Stimulated activated naive CD8-positive, alpha-beta T cell treated with anti-CD3 and anti-CD28 coated beads, Interleukin-15, Interleukin-2, amounts not matched to agents 100 U/mL and 50 U/mL, for 24 hours (primary cell): ENCODE data around the gene B4GALT5.

Experiments used
- ATAC-seq: fragments of 150-1000 bp; cut with Tn5 transposase; one replicate; pipeline ENCODE4 v1.10.0; 2021
- DNase-seq: peaks from one replicate; pipeline ENCODE4 v3.0.0; 2021

Gene B4GALT5

DNA sequence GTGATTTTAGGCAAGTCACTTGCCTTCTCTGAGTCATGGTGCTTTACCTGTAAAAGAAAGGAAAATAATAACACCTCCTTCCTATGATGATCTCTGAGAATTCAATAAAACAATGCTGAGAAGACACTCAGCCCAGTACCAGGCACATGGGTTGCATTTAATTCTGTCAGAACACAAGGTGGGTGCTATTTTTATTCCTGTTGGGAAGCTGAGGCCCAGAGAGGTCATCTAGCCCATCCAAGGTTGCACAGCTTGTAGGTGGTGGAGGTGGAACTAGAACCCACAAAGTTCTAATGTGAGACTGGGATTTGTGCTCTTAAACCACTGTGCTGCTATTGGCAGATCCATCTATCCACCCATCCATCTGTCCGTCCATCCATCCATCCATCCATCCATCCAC, 106.1 kb downstream of the B4GALT5 start:
- no peak for ATAC-seq
- no peak for DNase-seq

DNA sequence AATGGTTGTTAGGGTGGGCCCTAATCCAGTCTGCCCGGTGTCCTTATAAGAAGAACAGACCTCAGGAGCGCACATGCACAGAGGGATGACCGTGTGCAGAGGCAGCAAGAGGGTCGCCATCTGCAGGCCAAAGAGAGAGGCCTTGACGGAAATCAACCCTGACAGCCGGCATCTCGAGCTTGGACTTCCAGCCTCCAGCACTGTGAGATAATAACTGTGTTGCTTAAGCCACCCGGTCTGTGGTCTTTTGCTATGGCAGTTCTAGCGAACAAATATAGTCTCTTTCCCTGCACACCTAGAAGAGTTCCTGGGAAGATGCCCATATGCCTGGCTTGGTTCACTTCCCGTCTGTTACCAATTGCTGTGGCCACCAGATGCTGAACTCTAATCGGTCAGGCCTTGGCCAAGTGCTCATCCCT, 110.5 kb downstream of the B4GALT5 start:
- ATAC-seq (no peak), DNase-seq (no peak)

DNA sequence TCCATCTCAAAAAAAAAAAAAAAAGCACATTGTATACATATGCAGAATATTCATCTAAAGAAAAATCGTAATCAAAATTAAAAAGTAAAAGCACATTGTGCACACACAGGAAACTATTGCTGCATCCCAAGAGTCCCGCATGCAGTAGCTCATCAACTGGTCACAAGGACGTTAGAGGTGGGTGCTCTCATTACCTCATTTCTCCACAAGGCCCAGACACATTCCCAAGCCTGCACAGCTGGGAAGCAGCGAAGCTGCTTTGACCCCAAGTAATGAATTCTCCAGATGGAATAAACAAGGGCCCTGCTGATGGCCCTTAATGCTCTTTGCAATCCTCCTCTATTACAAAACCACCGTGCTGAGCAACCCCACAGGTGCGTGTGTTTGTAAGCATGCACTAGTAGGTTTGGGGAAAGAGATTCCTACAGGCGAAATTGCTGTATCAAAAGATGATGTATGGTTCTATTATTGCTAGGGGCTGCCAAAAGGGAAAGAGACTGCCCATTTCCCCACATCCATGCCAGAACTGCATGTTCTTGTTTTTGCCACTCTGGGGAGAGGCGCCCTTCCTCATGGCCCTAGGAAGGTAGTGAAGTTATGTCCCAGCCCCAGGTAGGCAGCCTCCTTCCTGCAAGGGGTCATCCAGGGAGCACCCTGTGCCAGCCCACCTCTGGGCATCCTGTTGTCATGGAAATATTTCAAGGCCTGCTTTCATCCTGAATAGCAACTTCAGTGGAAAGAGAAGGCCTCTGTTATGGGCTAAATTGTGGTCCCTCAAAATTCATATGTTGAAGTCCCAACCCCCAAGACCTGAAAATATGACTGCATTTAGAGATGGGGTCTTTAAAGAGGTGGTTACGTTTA, 111.1 kb downstream of the B4GALT5 start:
- ATAC-seq = no peak

GRCh38 chr20:49601153-49601924, 112.3 kb downstream of the B4GALT5 start:
- DNase-seq (no peak), ATAC-seq (no peak)

More for the DNA sequence above, 111.1 kb downstream of the B4GALT5 start:
- no peak for DNase-seq

DNA sequence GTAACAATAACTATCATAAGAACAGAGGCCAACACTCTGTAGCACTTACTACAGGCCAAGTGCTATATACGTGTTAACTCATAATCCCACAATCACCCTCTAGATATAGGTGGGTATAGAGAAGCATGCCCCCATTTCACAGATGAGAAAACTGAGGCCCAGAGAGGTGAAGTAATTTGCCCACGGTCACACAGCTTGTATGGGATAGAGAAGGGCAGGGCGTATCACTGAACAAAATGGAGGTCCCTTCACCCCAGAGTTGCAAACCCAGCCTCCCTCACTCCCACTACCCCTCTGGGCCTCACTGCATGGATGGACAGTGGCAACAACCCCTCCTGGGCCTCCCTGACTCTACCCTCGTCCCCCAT, 113.9 kb downstream of the B4GALT5 start:
- ATAC-seq = no peak
- no peak for DNase-seq

GRCh38 chr20:49597825-49598395, 115.8 kb downstream of the B4GALT5 start:
- DNase-seq = no peak
- ATAC-seq = no peak

DNA sequence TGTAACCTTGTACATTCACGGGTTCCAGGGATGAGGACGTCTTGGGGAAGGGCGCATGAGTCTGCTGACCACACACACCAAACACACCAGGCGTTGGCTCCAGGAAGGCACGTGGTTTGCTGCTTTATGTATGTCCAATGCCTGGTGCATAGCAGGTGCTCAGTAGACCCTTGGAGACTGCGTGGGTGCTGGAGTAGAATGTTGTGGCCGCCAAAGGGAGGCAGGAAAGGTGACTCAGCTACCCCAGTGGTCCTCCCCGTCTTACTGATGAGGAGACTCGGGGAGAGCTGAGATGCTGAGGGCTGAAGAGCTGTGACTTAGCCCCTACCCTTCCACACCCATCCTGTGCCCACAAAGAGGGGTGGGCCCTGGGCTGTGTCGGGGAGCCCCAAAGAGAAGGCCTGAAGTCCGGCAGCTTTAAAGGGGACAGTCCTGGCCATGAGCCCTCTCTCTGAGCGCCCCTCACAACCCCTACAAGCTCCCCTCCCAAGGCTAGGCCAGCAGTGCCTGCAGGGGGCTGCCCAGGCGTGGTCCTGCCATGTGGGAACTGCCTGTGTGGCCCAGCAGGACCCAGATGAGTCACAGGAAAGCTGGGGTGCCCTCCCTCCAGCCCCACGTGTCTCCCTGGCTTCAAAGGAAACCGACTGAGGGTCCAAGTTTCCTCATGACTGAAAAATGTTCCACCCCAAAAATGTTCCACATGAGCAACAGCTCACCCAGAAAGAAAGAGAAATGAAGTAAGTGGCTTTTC, 117.7 kb downstream of the B4GALT5 start:
- ATAC-seq (peak; percentile 67), DNase-seq (peak; percentile 87)

- no peak for ATAC-seq
- DNase-seq = no peak
These were observed 118.3 kb downstream of the B4GALT5 start for GRCh38 chr20:49595346-49595745.

DNA sequence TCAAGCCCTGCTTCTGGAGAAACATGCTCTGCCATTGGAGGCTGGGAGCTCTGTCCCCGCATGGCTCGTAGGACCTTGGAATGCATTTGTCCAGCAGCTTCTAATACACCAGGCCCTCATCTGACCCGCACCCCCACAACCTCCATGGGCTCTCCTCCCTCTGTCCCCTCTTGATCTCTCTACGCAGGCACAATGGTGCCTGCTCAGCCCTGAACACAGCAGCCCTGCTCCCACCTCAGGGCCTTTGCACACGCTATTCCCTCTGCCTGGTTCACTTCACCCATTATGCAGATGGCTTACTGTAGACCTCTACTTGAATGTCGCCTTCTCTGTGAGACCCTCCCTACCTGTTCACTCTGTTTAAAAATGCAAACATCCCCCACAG, 118.8 kb downstream of the B4GALT5 start:
- ATAC-seq (no peak), DNase-seq (no peak)

DNA sequence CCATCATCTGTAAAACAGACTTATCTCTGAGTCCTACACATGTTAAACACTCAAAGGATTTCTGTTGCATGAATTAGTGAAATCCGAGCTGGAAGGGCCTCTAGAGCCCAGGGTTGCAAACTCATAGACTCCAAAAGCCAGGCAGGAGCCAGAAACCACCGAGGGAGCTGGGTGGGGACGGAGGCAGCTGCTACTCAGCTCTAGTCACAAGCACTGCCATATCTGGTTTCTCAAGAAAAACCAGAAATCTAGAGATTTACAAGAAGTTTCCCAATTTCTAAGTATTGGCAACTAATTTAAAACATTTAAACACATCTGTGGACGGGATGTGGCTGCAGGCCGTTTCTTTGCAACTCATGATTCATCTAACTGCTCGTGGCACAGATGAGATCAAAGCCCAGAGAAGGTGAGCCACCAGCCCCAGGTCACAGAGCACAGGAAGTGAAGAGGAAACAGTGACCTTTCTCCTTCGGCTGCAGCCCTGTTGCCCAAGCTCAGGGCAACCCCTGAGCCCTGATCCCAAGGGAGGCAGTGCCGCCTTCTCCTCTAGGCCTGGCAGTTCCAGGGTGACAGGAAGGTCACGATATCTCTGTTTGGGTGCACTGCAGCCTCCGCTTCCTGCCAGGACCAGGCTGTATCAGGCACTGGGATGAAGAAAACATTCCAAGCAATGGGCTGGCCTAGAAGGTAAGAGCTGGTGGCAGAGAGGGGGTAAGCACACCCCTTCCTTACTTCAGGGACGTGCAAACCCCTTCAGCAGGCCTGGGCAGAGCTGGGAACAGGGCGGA, 119.3 kb downstream of the B4GALT5 start:
- DNase-seq (peak; percentile 76), ATAC-seq (peak; percentile 56)

- ATAC-seq = no peak
- peak; percentile 52 for DNase-seq
These were observed 120.1 kb downstream of the B4GALT5 start for GRCh38 chr20:49593466-49594142.

- ATAC-seq = no peak
- no peak for DNase-seq
These were observed 121.6 kb downstream of the B4GALT5 start for GRCh38 chr20:49592120-49592519.

GRCh38 chr20:49591217-49591865, 122.3 kb downstream of the B4GALT5 start:
- DNase-seq = peak; percentile 38
- ATAC-seq = peak; percentile 33

- DNase-seq (no peak), ATAC-seq (no peak)
These were observed 123.3 kb downstream of the B4GALT5 start for GRCh38 chr20:49590163-49591017.

DNA sequence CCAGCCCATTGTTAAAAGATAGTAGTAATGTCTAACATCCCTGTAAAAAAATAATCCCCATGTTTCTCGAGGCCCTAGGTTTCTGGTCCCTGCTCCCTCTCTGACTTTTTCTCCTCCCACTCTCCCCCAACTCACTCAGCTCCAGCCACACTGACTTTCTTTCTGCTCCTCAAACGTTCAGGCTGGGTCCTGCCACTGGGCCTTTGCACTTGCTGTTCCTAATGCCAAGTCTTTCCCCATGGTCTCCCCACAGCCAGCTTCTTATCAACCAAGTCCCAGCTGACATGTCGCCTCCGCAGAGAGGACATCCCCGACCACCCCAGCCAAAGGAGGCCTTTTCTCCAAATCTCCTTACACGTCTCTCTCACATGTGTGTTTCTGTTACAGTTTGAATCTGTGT, 123.9 kb downstream of the B4GALT5 start:
- DNase-seq (no peak), ATAC-seq (no peak)

DNA sequence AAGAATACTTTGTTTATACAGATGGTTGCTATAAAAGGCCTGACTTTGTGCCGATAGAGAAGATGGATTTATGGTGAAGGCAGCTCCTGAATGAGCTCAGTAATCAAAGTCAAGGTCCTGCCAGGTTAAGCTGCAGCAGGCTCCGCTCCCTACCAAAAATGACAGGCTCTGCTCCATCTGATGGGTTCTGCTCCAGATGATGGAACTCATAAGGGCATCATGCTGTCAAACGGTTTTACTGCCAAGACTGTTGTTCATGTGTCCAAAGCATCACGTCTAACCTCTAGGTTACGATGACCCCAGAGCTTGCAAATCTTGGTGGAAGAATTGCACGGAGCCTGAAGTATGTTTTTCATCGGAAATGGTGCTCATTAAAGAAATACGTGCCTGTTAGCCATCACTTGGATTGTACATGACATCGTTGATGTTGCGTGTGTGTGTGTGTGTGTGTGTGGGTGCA, 126.5 kb downstream of the B4GALT5 start:
- ATAC-seq (no peak), DNase-seq (no peak)

DNA sequence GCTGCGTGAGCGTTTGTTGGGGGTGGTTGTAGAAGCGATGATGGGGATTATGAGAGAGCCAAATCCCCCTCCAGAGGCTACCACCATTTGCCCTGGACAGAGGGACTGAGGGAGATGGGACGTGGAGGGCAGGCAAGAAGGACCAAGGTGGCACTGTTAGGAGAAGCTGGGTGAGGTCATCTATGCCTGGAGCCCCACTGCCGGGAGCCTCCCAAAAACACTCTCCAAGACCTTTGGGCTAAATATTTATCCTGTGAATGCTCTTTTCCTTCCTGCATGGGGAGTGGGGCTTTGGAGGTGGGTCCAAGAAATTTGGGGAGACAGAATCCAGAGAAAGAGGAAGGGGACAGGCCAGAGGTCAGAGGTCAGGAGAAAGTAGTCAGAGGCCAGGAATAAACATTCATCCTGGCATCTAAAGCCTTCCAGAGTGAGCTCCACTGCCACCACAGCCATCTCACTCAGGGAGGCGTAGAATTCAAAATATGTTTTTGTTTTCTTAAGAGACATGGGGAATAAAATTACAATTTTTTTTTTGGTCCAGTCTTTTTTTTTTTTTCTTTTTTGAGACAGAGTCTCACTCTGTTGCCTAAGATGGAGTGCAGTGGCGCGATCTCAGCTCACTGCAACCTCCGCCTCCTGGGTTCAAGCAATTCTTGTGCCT, 128.0 kb downstream of the B4GALT5 start:
- ATAC-seq (no peak), DNase-seq (no peak)
